SU-DHL-6 (cell line): ENCODE data around the gene CFAP68.

Experiments
- H2AFZ ChIP-seq: fragments of 200-600 bp; sonication (generic); 2 replicates; pipeline ENCODE4 v1.6.1; 2014; ENCODE audit warnings: low read depth, mild to moderate bottlenecking, moderate library complexity, mixed read lengths, antibody characterized with exemption, low read length; ENCODE audit not compliant: severe bottlenecking
- H3F3A ChIP-seq: fragments of 200-600 bp; shearing (Covaris generic); 2 replicates; pipeline ENCODE4 v1.6.0; 2016; ENCODE audit warnings: antibody characterized with exemption, mild to moderate bottlenecking; ENCODE audit not compliant: insufficient read depth
- H3K27ac ChIP-seq: fragments of 200-600 bp; sonication (generic); 2 replicates; pipeline ENCODE4 v1.5.1; 2016; ENCODE audit warnings: low read depth, mild to moderate bottlenecking, low read length, moderate library complexity, mixed read lengths
- H3K27me3 ChIP-seq: fragments of 200-600 bp; sonication (generic), shearing (Covaris generic); 2 replicates; pipeline ENCODE4 v1.6.0; 2014; ENCODE audit warnings: mild to moderate bottlenecking, low read length
- H3K36me3 ChIP-seq: fragments of 200-600 bp; sonication (generic); 2 replicates; pipeline ENCODE4 v1.6.1; 2014; ENCODE audit warnings: mild to moderate bottlenecking, low read length, mixed read lengths
- H3K4me2 ChIP-seq: fragments of 300-600, 200-600 bp; shearing (Covaris generic), sonication (generic); 2 replicates; pipeline ENCODE4 v1.6.0; 2014; ENCODE audit warnings: low read length, low read depth, mild to moderate bottlenecking; ENCODE audit not compliant: poor library complexity, severe bottlenecking
- H3K4me3 ChIP-seq: fragments of 200-600 bp; sonication (generic); 2 replicates; pipeline ENCODE4 v1.5.1; 2014; ENCODE audit warnings: antibody characterized with exemption, low read length, mild to moderate bottlenecking, mixed read lengths; ENCODE audit not compliant: insufficient read depth, poor library complexity, severe bottlenecking
- H3K79me2 ChIP-seq: fragments of 200-600 bp; sonication (generic); 2 replicates; pipeline ENCODE4 v1.6.1; 2014; ENCODE audit warnings: mild to moderate bottlenecking, low read length, moderate library complexity; ENCODE audit not compliant: insufficient read depth
- H3K9ac ChIP-seq: fragments of 200-600 bp; sonication (generic); 2 replicates; pipeline ENCODE4 v1.7.0; 2014; ENCODE audit warnings: mild to moderate bottlenecking, low read length
- H3K9me2 ChIP-seq: fragments of 200-600 bp; sonication (generic); replicated peaks from 2 replicates; pipeline ENCODE4 v1.6.1; 2014; ENCODE audit warnings: low read length; ENCODE audit not compliant: insufficient read depth
- H3K9me3 ChIP-seq: fragments of 200-600 bp; sonication (generic); 2 replicates; pipeline ENCODE4 v1.6.1; 2014; ENCODE audit warnings: low read length, mixed read lengths; ENCODE audit not compliant: insufficient read depth
- H4K20me1 ChIP-seq: fragments of 200-600 bp; sonication (generic); 2 replicates; pipeline ENCODE4 v1.6.1; 2014; ENCODE audit warnings: low read depth, mild to moderate bottlenecking, antibody characterized with exemption, low read length, moderate library complexity, mixed read lengths
- CTCF ChIP-seq: fragments of 200-600 bp; sonication (generic); IDR thresholded peaks from one replicate; pipeline ENCODE4 v1.5.1; 2017; ENCODE audit warnings: antibody characterized with exemption, mild to moderate bottlenecking, low read length, moderate library complexity; ENCODE audit not compliant: insufficient read depth, poor library complexity, severe bottlenecking
- EZH2phosphoT487 ChIP-seq: fragments of 200-600 bp; sonication (generic), shearing (Covaris generic); conservative IDR thresholded peaks from 2 replicates; pipeline ENCODE4 v1.6.1; 2018; ENCODE audit warnings: mild to moderate bottlenecking, antibody characterized with exemption, low read length, moderate library complexity, mixed read lengths

The CFAP68 gene

DNA sequence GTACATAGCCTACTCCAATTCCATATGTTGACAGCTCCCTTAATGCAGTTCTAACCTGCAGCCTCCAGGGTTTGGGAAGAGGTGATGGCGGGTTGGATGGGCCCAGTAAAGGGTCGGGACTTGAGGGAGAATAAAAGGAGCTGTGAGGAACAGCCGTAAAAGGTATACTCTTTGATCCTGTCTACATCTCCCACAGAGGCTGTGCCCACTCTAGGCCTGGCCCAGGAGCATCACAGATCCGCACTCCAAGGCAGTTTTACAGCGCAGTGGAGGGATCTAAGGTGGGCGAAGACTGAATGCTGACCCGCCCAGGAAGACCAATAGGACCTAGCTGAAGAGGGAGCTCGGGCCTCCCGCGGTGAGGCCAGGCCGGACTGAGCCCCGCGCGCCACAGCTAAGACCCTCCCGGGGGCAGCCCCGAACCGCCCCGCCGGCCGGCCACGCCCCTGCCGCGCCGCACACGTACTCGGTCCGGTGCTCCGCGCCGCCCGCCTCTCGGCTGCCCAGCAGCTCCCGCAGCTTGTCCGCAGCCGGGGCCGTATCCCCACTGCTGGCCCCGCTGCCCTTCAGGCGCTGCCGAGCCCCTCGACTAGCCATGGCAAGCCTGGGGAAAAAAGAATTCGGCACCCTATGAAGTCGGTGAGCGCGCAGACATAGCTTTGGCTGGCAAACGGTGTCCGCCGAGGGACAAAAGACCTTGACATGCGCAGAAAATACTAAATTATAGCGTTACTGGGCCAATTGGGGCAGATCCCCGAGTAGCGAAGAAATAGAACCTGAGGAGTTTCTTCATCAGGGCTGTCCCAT, 8.3 kb upstream of the CFAP68 start, which contains the start of gene ALG9:
TSS of gene ALG9 (minus strand) at position 696 of the 807 bp plus-strand sequence. CDS start at position 597, 99 bp downstream.
- peak within 1 kb of the TSS; percentile 54 for H3K27ac ChIP-seq
- peak within 1 kb of the TSS; percentile 86 for H3K4me2 ChIP-seq
- no peaks in the 10 kb centered on the region for H3K9me3 ChIP-seq
- H3K79me2 ChIP-seq = peaks cover 10% of the 10 kb centered on the region
- no peaks in the 10 kb centered on the region for H4K20me1 ChIP-seq
- H2AFZ ChIP-seq = peak within 1 kb of the TSS; percentile 89
- H3K36me3 ChIP-seq = peaks cover 16% of the 10 kb centered on the region; the same call in 1 of the 2 replicates
- H3K9me2 ChIP-seq = no peaks in the 10 kb centered on the region
- peak within 1 kb of the TSS; percentile 76 for H3K9ac ChIP-seq
- H3K27me3 ChIP-seq = no peaks in the 10 kb centered on the region
- TF ChIP-seq CTCF = no peak
- no peak for TF ChIP-seq EZH2phosphoT487
- H3F3A ChIP-seq = peaks cover 8% of the 10 kb centered on the region
- H3K4me3 ChIP-seq = peak within 1 kb of the TSS; percentile 73

- TF ChIP-seq CTCF (no peak), EZH2phosphoT487 (no peak)
Observed at GRCh38 chr11:111871693-111872161, 7.6 kb upstream of the CFAP68 start.

DNA sequence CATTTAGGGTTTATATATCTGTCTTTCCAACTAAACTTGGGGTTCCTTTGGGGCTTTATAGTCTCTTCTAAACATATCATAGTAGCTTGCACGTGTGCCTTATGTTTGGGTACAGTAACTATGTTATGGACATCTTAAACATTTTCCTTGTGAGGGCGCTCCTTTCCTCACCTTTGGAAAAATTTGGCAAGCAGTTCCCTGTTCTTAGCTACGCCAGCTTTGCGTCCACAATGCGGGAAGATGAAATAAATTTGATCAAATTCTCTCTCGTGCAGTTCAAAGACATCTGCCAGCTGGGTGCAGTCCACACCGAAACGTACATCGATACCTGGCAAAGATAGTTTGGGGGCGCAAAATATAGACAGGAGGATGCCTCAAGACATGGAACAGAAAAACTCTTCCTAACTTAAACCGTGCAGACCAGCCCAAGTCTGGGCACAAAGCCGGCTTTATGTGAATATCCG, 924 bp upstream of the CFAP68 start:
- TF ChIP-seq EZH2phosphoT487 (no peak), CTCF (no peak)
- H4K20me1 ChIP-seq = no peaks in the 10 kb centered on the region
- H2AFZ ChIP-seq = peak overlapping the region; percentile 87
- peak overlapping the region; percentile 82 for H3K27ac ChIP-seq
- no peaks in the 10 kb centered on the region for H3K9me3 ChIP-seq
- no peaks in the 10 kb centered on the region for H3K9me2 ChIP-seq
- H3K4me3 ChIP-seq = peak overlapping the region; percentile 83
- peaks cover 4% of the 10 kb centered on the region for H3F3A ChIP-seq
- H3K27me3 ChIP-seq = no peaks in the 10 kb centered on the region
- peak overlapping the region; percentile 79 for H3K9ac ChIP-seq
- peak overlapping the region; percentile 95 for H3K4me2 ChIP-seq
- H3K79me2 ChIP-seq = 0 out of 2 replicates have a peak, but pooled peaks cover 11% of the 10 kb centered on the region
- H3K36me3 ChIP-seq = no peaks in the 10 kb centered on the region

More at GRCh38 chr11:111871693-111872161, 7.6 kb upstream of the CFAP68 start:
- Histone ChIP-seq H3K79me2 (peaks cover 10% of the 10 kb centered on the region), H4K20me1 (no peaks in the 10 kb centered on the region), H3K9me2 (no peaks in the 10 kb centered on the region), H3K27ac (peak overlapping the region; percentile 32; the same call in 1 of the 2 replicates), H3K9ac (peak overlapping the region; percentile 76), H3K4me3 (peak overlapping the region; percentile 73), H3K4me2 (peak overlapping the region; percentile 86), H3K36me3 (peaks cover 16% of the 10 kb centered on the region; the same call in 1 of the 2 replicates), H2AFZ (peak overlapping the region; percentile 89), H3F3A (peaks cover 8% of the 10 kb centered on the region), H3K9me3 (no peaks in the 10 kb centered on the region), H3K27me3 (no peaks in the 10 kb centered on the region)
